ENCODE measurements around the gene FAM53B.

DNA sequence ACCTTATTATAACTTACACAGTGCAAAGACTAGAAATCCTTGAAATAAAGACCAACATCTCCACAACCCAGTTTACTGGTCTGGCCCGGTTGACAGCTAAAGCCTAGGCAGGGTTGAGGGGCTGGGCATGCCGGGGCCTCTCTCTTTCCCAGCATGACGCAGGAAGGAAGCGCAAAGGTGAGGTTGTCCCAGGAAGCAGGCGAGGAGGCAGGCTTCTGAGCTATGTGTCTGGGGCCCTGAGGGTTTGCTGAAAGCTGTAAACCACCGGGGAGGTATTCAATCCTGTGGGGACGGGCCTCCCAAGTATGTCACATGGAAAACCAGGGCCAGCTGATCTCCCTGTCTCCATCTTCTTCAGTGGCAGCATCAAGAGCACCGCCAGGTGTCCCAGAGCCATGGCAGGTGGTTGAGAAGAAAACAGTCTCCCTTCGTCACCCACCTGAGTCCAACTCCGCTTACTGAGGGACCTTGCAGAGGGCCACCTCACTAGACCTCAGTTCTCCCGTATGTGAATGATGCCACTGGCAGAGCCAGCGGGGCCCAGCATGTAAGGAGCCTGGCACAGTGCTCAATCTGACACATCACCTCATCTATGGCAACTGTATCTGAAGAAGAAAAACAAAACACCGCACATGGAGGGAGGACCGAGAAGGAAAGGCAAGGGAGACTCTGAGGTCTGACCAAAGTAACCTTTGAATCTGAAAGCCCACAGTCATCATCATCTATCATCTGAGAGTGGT is 49.5 kb downstream of the FAM53B start:
- TF ChIP-seq, protein P1, sequence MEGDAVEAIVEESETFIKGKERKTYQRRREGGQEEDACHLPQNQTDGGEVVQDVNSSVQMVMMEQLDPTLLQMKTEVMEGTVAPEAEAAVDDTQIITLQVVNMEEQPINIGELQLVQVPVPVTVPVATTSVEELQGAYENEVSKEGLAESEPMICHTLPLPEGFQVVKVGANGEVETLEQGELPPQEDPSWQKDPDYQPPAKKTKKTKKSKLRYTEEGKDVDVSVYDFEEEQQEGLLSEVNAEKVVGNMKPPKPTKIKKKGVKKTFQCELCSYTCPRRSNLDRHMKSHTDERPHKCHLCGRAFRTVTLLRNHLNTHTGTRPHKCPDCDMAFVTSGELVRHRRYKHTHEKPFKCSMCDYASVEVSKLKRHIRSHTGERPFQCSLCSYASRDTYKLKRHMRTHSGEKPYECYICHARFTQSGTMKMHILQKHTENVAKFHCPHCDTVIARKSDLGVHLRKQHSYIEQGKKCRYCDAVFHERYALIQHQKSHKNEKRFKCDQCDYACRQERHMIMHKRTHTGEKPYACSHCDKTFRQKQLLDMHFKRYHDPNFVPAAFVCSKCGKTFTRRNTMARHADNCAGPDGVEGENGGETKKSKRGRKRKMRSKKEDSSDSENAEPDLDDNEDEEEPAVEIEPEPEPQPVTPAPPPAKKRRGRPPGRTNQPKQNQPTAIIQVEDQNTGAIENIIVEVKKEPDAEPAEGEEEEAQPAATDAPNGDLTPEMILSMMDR (IDR thresholded peaks at IDR 0.05) = no peak
- TF ChIP-seq EP300 (IDR thresholded peaks at IDR 0.05) = no peak
